SW480 (cell line): ENCODE results near the gene CENPT.
A peak's percentile ranks its signal among the peaks of the same experiment; 100 is the strongest.

Source experiments
- DNase-seq: peaks from one replicate; pipeline ENCODE4 v3.0.0-alpha.2; 2016; ENCODE audit warnings: low spot score

Gene CENPT, protein sequence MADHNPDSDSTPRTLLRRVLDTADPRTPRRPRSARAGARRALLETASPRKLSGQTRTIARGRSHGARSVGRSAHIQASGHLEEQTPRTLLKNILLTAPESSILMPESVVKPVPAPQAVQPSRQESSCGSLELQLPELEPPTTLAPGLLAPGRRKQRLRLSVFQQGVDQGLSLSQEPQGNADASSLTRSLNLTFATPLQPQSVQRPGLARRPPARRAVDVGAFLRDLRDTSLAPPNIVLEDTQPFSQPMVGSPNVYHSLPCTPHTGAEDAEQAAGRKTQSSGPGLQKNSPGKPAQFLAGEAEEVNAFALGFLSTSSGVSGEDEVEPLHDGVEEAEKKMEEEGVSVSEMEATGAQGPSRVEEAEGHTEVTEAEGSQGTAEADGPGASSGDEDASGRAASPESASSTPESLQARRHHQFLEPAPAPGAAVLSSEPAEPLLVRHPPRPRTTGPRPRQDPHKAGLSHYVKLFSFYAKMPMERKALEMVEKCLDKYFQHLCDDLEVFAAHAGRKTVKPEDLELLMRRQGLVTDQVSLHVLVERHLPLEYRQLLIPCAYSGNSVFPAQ

DNA sequence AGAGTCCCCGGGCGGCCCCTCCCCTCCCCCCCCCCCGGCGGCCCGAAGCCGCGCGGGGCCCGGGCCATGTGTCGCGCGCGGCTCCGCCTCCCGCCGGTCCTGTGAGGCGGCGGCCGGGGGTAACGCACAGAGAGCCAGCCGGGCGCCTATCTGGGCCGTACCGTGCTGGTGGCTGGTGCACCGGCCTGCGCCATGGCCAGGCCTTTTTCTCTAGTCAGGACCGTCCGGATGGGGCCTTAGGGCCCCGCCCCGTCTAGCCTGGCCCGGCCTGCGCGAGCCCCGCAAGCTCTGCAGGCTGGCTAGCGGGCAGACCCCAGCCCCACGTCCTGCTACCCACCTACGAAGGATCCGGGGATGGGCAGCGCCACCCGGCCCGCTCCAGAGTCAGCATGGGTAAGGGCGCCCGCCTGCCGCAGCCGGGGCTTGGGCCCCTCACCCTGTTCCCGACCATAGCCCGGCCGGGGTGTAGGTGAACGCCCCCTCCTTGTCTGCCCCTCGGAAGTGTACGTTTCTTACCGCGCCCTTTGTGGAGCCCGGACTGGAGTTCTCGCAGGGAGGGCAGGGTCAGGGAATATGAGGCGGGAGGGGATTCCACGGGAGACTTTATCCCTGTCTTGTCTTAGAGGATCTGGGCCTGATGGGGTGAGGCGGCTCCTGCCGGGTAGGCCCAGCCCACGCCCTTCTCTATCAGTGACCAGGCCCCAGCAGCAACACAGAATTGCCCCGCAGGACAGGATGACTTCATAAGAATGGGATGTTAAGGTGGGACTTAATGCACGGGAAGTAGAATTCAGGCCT lies at the start of gene CENPT:
CENPT (minus strand) TSS at position 630 of the 798 bp plus-strand sequence. CDS start 13,834 bp downstream, outside the sequence.
- peak; percentile 56 for DNase-seq

DNA sequence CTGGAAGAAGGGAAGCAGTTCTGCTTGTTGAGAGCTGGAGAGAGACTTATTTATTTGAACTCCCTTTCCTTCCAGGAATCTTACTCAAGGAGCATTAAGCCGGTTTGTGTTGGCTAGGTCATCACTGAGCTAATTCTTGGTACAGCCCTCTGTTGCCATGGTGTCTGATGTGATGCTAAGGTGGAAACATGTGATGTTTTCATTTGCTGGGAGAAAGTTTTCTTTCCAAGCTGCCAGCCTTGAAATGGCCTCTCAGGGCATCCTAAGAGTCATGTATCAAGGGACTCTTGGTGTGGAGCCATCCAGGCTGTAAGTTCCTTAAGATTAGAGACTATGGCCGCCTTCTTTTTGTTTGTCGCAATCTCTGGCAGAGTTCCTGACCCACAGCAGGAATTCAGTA lies 49.7 kb upstream of the CENPT start:
- DNase-seq: no peak

DNA sequence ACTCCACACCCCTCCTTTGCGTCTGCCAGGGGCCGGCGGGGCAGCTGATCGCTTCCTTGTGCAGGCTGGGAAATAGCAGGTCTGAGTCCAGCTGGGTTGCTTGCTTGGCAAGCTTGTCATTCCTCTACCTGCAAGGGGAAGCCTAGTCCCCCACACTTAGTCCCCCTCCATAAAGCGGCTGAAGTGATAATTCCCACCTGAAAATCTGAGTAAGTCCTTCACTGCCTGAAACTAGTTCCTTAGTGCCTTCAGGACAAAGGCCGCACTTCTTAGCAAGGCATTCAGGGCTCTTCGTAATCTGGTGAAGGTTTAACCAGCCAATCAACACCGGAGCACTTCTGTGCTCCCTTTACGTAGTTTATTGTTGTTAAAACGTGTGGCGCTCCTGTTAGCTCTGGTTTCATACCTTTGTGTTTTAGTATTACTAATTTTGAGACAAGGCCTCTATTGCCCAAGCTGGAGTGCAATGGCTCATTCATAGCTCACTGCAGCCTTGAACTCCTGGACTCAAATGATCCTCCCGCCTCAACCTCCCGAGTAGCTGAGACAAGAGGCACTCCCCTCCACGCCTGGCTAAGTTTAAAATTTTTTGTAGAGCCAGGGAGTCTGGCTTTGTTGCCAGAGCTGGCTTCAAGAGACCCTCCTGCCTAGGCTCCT lies 46.4 kb upstream of the CENPT start:
- no peak for DNase-seq

DNA sequence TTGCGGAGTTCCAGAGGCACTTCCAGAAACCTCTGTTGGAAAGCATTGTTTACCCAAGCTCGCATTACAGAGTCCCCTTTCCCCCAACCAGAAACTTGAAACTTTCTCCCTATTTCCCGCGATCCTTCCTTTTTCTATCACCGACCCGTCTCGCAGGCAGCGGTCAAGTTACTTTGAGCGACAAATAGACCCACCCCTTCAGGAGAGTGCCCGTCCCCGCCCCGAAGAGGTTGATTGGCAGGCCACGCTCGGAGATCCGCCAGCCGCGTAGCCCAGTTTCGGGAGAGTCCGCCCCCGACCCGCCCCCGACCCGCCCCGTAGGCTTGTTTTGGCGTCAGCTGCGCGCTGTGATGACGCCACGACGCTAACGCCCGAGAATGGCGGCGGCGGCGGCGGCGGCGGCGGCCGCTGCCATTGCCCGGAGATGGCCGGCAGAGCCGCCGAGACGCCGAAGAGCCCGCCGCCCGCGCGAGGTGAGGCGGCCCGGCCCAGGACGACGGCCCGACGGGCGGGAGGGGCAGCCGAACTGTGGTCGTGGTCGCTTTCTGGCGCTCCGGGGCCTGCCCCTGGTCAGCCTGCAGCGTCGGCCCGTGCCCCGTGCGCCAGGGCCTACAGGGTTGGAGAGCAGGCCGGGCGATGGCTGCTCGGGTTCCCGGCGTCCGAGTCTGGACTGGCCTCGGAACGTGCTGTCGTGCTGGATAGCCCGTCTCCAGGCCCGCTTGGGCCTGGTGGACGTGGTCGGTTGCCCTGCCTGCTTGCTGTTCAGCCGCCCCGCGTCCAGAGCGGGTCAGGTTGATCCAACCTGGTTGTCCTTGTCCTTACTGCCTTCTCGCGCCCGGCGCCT lies 45.6 kb upstream of the CENPT start, which contains the start of gene PSKH1:
PSKH1 (plus strand) TSS at position 356 of the 844 bp plus-strand sequence. CDS start 15,496 bp downstream, outside the sequence.
- DNase-seq: peak; percentile 94

DNA sequence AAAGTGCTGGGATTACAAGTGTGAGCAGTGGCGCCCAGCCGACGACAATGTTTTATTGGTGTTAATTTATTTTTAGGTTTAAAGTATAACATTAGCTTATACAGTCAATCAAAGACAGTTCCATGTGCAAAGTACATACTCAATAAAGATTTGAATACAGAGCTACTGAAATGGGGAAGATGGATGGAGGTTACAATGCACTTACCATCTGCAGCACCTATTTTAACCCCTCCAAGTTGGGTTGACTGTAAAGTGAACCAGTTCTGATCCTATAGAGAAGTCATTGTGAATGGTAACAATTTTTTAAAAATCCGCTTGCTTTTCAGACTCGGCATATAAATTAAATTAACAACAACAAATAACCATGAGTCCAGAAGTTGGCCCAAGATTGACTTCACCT lies 44.9 kb upstream of the CENPT start:
- no peak for DNase-seq

DNA sequence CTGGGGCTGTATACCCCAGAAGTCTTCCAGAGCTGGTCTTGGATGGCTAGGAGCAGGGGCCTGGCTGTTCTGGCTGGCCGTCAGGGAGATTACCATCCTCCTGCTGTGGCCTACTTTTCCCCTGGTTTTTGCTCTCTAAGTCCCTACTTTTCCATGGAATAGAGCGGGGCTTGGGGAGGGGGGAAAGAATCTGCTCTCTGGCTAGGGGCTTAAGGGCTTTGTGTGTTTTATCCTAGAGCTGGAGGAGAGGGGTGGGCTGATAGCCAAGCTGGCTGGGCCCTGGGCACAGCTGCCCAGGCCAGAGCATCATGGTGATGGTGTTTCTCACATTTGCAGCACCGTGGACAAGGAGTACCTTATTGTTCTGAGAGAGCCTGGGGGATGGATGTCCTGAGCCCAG lies 40.8 kb upstream of the CENPT start:
- DNase-seq: no peak

DNA sequence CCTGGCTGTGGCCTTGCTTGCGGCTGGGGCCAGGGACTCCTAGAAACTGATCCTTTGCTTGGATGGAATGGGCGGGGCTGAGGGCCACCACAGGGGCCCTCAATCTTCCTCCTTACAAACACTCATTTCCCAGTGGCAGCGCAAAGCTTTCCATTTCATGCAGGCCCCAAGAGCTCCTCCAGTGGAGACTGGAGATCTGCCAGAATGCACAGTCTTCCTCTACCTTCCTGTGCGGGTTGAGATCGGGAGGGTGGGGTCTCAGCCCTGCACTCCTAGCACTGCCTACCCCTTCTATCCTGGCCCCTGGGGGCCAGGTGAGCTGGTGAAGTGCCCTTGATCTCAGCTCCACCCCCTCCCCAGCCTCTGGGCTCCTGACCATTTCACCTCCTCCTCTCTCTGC lies 38.9 kb upstream of the CENPT start:
- DNase-seq: no peak

DNA sequence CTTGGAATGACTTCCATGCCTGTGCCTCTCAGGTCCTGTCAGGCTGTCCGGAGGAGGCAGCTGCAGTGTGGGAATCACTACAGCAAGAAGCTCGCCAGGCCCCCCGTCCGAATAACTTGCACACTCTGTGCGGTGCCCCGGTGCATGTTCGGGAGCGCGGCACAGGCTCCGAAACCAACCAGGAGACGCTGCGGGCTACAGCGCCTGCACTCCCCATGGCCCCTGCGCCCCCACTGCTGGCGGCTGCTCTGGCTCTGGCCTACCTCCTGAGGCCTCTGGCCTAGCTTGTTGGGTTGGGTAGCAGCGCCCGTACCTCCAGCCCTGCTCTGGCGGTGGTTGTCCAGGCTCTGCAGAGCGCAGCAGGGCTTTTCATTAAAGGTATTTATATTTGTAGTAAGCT lies 38.5 kb upstream of the CENPT start:
- no peak for DNase-seq

DNA sequence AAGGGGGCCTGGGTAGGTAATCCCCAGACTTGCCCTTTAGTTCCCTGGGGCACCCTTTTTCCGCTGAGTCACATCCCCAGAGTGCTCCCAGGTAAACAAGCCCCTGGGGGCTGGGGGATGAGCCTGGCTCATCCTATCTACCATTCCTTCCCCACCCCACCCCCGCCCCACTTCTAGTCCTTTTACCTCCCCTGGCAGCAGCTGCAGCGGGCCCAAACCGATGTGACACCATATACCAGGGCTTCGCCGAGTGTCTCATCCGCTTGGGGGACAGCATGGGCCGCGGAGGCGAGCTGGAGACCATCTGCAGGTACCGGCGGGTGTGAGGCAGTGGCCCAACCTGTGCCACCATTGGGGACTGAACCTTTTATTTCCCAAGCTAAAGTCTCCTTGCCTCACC lies 38.1 kb upstream of the CENPT start:
- DNase-seq: no peak

DNA sequence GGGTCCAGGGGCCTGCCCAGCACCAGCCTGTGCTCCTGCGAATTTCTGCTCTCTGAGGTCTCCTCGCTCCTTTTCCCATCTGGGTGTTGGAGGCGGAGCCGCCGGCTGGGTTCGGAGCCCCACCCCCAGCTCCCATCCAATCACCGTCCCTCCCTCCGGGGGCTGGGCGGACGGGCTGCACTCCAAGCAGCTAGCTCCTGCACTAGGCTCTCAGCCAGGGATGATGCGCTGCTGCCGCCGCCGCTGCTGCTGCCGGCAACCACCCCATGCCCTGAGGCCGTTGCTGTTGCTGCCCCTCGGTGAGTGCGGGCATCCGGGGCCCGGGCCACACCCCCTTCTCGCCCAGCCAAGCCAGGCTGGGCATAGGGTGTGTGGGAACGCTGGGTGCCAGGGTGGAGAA lies 37.2 kb upstream of the CENPT start, which contains the start of gene NRN1L:
NRN1L (plus strand) TSS at position 202 of the 400 bp plus-strand sequence; CDS start at position 221, 19 bp downstream.
- DNase-seq: no peak

DNA sequence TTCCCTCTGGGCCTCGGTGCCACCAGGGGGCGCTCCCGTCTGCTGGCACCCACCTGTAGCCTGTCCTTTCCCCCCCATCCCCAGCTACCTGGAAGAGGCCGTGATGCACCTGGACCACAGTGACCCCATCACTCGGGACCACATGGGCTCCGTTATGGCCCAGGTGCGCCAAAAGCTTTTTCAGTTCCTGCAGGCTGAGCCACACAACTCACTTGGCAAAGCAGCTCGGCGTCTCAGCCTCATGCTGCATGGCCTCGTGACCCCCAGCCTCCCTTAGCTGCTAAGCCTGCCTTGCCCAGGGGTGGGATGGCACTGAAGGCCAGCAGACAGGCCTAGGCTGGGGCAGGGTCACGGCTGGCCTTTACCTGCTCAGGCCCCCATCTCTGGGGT lies 36.4 kb upstream of the CENPT start:
- peak; percentile 36 for DNase-seq

DNA sequence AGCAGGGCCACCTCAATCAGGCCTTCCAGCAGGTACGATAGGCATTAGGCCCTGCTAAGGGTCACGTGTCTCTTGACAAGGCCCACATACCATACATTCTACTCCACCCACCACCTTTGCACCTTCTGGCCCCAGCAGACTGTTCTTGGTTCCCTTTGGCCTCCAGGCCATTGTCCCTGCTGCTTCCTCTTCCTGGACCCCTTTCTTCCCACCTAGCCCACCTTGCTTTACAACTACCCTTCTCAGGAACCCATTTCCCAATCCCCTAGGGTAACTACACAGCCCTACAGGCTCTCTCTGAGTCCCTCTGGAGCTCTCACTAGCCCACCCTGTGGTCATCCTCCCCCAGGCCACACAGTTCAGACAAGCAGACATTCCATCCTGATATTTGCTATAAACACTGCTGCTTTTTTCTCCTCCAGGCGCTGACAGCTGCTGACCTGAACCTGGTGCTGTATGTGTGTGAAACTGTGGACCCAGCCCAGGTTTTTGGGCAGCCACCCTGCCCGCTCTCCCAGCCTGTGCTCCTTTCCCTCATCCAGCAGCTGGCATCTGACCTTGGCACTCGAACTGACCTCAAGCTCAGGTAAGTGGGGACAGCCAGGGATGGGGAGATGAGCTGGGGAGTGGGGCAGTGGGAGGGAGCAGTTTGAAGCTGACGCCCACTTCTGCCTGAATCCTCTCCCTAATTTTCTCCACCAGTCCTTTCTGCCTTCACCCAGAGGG lies 35.8 kb upstream of the CENPT start:
- DNase-seq: peak; percentile 13

DNA sequence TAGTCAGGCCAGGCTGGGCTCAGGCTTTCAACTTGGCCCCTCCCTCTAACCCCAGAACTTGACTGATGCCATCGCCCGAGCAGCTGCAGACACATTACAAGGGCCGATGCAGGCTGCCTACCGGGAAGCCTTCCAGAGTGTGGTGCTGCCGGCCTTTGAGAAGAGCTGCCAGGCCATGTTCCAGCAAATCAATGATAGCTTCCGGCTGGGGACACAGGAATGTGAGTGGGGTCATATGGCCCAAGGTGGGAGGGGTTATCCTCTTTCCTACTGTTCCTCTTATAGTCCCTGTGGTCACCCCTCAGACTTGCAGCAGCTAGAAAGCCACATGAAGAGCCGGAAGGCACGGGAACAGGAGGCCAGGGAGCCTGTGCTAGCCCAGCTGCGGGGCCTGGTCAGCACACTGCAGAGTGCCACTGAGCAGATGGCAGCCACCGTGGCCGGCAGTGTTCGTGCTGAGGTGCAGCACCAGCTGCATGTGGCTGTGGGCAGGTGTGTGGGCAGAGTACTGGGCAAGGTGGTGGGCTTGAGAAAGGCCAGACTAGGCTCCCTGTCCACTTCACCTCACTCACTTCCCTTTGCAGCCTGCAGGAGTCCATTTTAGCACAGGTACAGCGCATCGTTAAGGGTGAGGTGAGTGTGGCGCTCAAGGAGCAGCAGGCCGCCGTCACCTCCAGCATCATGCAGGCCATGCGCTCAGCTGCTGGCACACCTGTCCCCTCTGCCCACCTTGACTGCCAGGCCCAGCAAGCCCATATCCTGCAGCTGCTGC lies 35.1 kb upstream of the CENPT start:
- no peak for DNase-seq

DNA sequence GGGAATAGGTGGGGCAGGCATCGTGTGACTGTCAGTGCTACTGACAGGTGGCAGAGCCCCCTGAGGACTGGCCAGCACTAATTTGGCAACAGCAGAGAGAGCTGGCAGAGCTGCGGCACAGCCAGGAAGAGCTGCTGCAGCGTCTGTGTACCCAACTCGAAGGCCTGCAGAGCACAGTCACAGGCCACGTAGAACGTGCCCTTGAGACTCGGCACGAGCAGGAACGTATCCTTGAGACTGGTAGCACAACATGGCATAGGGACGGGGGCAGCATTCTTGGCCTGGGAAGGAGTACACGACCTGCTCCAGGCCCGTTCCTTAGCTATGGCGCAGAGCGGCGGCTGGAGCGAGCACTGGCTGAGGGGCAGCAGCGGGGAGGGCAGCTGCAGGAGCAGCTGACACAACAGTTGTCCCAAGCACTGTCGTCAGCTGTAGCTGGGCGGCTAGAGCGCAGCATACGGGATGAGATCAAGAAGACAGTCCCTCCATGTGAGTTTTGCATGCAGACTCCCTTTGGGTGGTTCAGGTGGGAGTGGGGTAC lies 34.2 kb upstream of the CENPT start:
- no peak for DNase-seq

DNA sequence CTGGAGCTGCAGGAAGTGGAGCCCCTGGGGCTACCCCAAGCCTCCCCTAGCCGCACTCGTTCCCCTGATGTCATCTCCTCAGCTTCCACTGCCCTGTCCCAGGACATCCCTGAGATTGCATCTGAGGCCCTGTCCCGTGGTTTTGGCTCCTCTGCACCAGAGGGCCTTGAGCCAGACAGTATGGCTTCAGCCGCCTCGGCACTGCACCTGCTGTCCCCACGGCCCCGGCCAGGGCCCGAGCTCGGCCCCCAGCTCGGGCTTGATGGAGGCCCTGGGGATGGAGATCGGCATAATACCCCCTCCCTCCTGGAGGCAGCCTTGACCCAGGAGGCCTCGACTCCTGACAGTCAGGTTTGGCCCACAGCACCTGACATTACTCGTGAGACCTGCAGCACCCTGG lies 33.1 kb upstream of the CENPT start:
- no peak for DNase-seq

DNA sequence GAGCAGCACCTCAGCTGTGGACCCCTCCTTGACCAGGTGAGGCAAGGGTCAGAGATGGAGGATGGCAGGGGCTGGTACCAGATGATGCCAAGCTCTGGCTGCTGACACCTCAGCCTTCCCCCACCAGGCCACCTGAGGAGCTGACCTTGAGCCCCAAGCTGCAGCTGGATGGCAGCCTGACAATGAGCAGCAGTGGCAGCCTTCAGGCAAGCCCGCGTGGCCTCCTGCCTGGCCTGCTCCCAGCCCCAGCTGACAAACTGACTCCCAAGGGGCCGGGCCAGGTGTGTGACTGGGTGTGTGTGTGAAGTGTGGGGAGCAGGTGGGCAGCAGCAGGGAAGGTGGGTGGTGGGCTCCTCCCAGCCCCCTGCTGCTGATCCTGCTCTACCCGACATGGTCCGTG lies 32.4 kb upstream of the CENPT start:
- DNase-seq: no peak

DNA sequence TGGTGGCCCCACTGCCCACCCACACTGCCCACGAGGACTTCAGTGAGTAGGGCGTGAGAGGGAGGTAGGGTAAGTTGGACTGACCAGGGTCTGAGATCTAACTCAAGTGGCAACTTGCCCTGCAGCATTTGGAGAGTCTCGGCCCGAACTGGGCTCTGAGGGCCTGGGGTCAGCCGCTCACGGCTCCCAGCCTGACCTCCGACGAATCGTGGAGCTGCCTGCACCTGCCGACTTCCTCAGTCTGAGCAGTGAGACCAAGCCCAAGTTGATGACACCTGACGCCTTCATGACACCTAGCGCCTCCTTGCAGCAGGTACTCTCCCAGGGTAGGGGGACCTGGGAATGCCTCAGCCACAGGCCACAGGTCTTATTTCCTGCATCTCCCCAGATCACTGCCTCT lies 32.0 kb upstream of the CENPT start:
- no peak for DNase-seq

DNA sequence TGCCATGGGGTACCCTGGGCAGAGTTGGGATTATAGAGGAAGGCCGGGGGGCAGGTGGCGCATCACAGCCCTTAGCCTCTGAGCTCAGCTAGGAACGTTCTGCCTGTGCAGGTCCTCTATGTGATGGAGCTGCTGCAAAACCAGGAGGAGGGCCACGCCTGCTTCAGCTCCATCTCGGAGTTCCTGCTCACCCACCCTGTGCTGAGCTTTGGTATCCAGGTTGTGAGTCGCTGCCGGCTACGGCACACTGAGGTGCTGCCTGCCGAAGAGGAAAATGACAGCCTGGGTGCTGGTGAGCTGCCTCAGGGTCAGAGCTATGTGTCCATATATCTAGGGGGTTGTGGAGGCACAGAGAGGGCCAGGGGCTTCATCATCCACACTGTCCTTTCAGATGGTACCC lies 31.4 kb upstream of the CENPT start:
- DNase-seq: no peak

DNA sequence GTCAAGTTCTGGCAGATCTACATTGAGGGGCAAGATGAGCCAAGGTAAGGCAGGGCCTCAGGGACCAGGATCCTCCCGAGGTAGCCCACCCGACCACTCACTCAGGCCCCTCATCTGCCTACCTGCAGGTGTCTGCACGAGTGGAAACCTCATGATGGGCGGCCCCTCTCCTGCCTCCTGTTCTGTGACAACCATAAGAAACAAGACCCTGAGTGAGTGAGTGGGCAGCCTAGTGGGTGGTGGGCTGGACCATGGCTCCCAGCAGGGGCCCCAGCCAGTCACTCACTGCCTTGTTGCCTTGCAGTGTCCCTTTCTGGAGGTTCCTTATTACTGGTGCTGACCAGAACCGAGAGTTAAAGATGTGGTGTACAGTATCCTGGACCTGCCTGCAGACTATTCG lies 30.7 kb upstream of the CENPT start:
- DNase-seq: no peak

DNA sequence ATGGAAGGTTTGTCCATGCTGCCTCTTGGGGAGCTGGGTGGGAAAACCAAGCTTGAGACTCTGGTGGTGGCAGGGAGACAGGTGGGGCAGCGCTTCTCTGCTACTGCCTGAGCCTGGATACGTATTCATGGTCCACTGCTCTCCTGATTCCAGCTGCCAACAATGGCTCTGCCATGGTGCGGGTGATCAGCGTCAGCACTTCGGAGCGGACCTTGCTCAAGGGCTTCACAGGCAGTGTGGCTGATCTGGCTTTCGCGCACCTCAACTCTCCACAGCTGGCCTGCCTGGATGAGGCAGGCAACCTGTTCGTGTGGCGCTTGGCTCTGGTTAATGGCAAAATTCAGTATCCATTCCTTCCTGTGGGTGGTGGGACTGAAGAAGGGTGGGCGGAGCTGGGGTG lies 29.6 kb upstream of the CENPT start:
- DNase-seq: no peak
